HFF-Myc (cell line): ENCODE measurements around the gene TRABD.

Experiments used
- DNase-seq: peaks from one replicate; pipeline ENCODE4 v3.0.0-alpha.2; 2011; ENCODE audit warnings: low read depth; ENCODE audit errors: extremely low read depth
- H3K4me3 ChIP-seq: replicated peaks from 2 replicates; pipeline ENCODE4 v1.5.1; 2011; ENCODE audit warnings: low read depth, mild to moderate bottlenecking, control low read depth, low read length
- TF ChIP-seq, protein P1 (sequence below): IDR thresholded peaks from 2 replicates; pipeline ENCODE4 v1.5.1; 2012; ENCODE audit warnings: mild to moderate bottlenecking, low read depth, low read length, control low read depth; ENCODE audit errors: missing control alignments

Gene TRABD

DNA sequence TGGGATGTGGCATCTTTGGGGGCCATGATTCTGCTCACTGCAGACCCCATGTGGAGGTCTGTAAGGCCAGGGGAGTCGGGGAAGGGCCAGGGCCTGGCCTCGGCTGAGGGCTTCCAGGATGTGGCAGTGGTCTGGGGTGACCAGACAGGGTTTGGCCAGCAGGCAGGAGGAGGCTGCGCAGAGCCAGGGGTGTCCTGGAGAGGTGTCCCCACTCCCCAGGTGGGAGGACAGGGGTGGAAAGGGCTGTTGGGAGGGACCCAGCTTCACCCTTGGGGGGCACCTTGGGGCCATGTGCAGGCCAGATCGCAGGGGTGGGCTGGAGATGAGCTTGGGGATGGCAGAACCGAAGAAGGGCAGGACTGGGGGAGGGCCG, 11.7 kb upstream of the TRABD start:
- no peak for DNase-seq
- H3K4me3 ChIP-seq, result no peak overlapping the region
- TF ChIP-seq, protein P1, sequence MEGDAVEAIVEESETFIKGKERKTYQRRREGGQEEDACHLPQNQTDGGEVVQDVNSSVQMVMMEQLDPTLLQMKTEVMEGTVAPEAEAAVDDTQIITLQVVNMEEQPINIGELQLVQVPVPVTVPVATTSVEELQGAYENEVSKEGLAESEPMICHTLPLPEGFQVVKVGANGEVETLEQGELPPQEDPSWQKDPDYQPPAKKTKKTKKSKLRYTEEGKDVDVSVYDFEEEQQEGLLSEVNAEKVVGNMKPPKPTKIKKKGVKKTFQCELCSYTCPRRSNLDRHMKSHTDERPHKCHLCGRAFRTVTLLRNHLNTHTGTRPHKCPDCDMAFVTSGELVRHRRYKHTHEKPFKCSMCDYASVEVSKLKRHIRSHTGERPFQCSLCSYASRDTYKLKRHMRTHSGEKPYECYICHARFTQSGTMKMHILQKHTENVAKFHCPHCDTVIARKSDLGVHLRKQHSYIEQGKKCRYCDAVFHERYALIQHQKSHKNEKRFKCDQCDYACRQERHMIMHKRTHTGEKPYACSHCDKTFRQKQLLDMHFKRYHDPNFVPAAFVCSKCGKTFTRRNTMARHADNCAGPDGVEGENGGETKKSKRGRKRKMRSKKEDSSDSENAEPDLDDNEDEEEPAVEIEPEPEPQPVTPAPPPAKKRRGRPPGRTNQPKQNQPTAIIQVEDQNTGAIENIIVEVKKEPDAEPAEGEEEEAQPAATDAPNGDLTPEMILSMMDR, result no peak

GRCh38 chr22:50174382-50175190, 11.1 kb upstream of the TRABD start:
- TF ChIP-seq, protein P1, result no peak
- H3K4me3 ChIP-seq, result no peak overlapping the region
- no peak for DNase-seq

DNA sequence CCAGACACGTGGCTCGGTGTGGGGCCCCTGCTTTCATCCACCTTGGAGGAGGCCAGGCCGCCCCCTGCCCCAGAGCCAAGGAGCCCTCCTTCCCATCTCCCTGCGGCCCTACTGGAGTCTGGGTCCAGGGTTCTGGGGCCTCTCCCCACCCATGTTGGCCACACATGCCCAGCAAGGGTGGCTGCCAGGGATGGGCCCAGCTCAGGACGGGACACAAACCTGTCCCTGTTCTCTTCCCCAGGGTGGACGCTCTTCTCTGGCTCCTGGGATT, 10.6 kb upstream of the TRABD start:
- no peak overlapping the region for H3K4me3 ChIP-seq
- TF ChIP-seq, protein P1, result no peak
- DNase-seq, result no peak

GRCh38 chr22:50175921-50176849, 9.5 kb upstream of the TRABD start:
- H3K4me3 ChIP-seq, result no peak overlapping the region
- TF ChIP-seq, protein P1, result no peak
- DNase-seq, result no peak

GRCh38 chr22:50176850-50177536, 8.7 kb upstream of the TRABD start:
- TF ChIP-seq, protein P1, result no peak
- no peak overlapping the region for H3K4me3 ChIP-seq

DNA sequence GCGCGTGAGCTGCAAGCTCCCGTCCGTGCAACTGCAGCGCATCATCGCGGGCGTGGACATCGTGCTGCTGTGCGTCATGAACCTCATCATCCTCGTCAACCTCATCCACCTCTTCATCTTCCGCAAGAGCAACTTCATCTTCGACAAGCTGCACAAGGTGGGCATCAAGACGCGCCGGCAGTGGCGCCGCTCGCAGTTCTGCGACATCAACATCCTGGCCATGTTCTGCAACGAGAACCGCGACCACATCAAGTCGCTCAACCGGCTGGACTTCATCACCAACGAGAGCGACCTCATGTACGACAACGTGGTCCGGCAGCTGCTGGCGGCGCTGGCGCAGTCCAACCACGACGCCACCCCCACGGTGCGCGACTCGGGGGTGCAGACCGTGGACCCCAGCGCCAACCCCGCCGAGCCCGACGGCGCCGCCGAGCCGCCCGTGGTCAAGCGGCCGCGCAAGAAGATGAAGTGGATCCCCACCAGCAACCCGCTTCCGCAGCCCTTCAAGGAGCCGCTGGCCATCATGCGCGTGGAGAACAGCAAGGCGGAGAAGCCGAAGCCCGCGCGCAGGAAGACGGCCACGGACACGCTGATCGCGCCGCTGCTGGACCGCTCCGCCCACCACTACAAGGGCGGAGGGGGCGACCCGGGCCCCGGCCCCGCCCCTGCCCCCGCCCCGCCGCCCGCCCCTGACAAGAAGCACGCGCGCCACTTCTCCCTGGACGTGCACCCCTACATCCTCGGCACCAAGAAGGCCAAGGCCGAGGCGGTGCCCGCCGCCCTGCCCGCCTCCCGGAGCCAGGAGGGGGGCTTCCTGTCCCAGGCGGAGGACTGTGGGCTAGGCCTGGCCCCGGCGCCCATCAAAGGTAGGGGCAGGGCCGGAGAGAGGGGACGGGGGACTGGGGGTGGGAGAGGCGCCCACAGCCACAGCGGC, 7.9 kb upstream of the TRABD start:
- TF ChIP-seq, protein P1, result no peak
- DNase-seq, result no peak
- no peak overlapping the region for H3K4me3 ChIP-seq

More at GRCh38 chr22:50176850-50177536, 8.7 kb upstream of the TRABD start:
- DNase-seq, result no peak
